Fibroblast of the conjunctiva (primary cell): ENCODE results near the gene DYNLRB1.
A peak's percentile ranks its signal among the peaks of the same experiment; 100 is the strongest.

Source experiments
- DNase-seq: peaks from one replicate; pipeline ENCODE4 v3.0.0-alpha.2; 2010; ENCODE audit warnings: low read depth

The DYNLRB1 gene

DNA sequence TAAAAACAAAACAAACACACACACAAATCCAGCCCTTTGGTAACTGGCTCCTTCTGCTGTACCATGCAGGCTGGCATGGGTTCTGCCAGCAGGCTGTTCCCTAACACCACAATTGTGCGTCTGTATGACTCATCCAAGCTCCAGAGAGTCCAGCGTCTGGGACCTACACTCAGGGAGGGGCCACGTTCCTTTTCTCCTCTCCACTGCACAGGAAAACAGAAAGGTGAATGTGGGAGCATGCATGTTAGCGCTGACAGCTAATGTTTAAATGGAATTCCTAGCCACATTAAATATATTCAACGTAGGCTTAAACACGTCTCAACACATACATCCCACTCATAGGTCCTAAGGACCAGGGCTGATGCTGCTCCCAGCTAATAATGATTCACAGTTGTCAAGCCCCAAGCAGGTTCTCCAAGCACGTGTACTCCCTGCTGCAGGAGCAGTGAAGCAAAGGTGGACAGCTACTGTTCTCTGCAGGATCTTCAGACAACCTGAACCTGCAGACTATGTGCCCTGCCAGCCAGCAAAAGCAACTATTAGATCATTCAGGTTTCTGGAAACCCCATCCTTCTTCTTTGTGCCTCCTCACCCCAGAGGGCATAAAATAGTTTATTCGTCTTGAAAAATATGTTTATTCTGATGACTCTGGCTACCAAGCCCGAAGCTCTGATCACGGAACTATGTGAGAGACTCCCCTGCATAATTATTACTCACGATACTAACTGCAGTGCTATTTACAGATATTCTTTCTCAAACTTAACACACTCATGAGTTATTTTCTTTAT is 63.2 kb downstream of the DYNLRB1 start:
- peak; percentile 67 for DNase-seq

DNA sequence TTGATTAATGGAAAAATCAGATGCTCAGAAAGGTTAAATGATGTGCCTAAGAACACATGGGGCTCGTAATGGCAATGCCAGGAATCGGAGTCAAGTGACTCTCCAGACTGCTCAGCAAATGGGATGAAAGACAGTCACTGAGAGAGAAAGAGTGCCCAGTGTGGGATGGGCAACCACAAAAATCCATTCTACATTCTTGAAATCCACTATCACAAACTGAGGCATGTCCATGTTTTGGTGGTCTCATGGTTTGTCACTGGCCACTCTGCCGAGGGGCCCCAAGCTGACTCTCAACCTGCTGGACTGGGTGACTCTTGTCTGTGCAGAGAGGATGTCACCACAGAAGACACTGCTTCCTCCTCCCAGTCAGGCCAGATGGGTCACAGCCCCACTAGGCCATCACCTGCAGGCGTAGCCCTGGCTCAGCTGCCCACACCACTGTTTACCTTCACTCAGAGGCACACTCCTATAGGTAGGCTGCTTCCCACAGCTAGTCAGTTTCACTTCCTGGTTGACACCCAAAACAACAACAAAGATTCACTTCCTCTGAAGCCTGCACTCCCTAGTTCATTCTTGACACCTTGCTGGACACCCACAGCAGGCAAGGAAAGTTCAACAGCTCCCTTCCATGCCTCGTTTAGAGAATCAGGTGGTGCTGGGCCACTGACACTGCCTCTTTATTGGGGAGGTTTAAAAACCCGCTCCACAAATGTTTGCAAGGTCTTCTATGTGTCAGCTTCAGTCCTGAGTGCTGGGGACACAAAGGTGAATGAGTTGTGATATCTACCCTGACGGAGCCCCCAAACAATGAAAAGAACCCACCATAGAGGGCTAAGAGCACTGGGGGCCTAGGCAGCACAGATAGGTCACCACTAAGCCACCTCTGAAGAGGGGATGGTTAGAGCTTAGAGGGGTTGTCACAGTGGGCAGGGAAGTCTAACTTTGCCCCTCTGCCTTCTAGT is 64.0 kb downstream of the DYNLRB1 start:
- no peak for DNase-seq

DNA sequence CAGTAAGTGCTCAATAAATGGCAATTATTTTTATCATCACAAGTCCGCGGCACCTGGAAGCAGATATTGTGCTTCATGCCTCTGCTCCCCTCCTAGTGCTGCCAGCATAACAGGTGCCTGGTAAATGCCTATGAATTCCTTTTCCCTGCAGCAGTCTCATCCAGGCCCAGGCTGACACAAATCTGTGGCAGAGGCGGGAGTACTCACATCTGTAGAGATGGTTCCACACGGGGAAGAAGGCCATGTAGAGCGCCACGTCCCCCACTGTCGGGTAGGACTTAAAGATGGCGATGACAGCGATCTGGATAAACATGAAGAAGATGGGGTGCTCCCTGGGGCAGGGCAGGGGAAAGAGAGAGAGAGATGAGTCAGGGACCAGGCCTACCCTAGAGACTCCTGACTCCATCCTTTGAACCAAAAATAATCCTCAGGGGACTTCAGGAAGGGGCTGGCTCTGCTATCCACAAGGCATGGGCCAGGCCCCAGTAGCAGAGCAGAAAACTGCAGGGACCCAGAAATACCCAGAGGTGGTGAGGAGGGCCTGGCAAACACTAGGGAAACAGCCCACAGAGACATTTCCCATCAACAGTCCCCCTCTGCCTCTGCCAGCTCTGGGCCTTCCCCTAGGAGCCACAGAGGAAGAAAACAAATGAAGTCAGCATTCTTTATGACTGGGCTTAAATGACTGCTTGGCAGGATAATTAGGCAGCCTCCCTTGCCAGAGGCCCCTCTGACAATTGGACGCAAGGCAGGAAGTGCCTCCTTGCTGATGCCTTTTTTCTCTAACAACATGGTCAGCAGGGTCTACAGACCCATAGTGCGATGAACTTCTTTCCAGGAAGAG is 65.3 kb downstream of the DYNLRB1 start:
- DNase-seq = peak; percentile 28

DNA sequence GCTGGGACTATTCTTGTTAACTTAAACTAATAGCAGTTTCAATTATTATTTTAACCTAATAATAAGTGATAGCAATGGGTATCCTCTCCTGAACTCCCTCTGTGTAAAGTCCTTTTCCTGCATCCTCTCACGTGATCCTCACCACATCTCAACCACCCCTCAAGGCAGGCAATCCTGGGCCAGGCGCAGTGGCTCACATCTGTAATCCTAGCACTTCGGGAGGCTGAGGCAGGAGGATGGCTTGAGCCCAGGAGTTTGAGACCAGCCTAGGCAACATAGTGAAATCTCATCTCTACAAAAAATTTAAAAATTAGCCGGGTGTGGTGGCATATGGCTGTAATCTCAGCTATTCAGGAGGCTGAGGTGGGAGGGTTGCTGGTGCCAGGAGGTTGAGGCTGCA is 66.0 kb downstream of the DYNLRB1 start:
- no peak for DNase-seq

DNA sequence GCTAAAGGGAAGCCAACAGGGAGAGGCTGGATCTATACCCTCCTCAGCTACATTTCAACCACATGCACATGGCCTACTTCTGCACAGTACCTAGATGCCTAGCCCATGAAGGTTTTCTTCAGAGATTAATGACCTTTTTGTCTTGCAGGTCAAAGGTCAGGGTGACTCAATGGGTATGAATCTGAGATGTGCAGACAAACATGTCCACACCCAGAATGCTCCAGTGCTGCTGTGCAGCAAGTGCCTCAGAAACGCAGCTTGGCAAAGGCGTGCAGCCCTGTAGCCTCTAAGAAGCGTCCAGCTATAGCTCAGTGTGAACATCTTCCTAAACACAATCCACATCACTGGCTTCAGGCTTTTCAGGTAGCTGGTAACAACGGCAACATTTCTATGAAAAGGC is 66.7 kb downstream of the DYNLRB1 start:
- no peak for DNase-seq

DNA sequence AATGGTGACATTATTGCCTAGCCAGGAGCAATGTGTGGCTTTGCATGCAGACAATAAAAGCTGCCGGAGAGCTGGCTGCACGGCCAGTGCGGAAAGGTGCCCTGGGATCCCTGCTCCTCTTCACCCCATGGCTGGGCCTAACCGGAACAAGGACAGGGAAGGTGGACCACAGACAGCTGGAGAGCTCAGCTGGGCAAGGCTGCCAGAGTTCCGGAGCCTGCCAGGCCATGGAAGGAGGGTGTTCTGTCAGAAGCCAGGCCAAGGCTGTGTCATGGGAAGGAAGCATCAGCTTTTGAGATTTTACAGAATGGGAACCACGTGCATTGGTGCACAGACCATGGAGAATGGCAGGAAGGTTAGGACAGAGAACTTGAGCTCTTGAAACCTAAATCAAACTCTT is 67.3 kb downstream of the DYNLRB1 start:
- DNase-seq = no peak

DNA sequence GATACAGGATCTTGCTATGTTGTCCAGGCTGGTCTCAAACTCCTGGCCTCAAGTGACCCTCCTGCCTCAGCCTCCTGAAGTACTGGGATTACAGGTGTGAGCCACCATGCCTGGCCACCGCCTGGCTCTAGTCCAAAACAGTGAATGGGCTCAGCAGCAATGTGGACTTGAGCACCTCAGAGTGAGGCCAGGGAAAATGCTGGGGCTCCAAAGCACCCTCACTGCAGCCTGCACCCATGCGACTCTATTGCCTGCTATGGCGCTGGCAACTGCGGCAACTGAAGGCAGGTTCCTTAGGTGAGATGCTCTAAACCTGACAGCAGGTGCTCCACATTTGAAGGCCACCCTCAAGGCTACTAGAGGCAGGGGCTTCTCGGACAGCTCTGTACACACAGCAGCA is 68.8 kb downstream of the DYNLRB1 start:
- DNase-seq = no peak

DNA sequence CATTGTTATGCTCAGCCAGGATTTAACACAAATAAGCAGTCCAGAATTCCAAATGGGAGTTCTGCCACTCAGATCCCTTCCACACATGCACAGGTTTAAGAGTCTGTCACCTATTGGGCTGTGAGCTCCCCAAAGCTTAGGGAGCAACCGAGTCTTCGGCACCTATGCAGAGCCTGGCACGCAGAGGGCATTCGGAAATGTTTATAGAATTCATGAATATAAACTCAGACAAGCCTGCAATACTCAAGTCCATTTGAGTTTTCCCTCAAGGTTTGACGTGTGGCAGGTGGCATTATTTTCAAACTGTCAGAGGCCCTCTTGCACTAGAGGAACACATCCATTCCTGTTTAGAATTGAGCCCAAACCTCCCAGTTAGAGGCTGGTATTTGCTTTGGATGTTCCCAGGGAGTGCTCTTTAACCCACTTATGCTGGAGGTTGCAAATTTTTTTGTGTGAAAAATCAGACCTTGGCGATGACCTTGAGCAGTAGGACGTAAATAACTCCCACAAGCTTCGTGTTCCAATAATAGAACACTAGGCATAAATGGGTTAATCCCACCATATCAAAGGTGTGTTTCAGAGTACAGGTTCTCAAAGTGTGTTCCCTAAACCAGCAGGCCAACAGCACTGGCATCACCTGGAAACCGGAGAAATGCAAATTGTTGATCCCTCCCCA is 70.4 kb downstream of the DYNLRB1 start:
- no peak for DNase-seq
